ENCODE results near the gene TBC1D7.

GRCh38 chr6:13367396-13367795 lies 39.1 kb upstream of the TBC1D7 start:
- TF ChIP-seq, protein P1, sequence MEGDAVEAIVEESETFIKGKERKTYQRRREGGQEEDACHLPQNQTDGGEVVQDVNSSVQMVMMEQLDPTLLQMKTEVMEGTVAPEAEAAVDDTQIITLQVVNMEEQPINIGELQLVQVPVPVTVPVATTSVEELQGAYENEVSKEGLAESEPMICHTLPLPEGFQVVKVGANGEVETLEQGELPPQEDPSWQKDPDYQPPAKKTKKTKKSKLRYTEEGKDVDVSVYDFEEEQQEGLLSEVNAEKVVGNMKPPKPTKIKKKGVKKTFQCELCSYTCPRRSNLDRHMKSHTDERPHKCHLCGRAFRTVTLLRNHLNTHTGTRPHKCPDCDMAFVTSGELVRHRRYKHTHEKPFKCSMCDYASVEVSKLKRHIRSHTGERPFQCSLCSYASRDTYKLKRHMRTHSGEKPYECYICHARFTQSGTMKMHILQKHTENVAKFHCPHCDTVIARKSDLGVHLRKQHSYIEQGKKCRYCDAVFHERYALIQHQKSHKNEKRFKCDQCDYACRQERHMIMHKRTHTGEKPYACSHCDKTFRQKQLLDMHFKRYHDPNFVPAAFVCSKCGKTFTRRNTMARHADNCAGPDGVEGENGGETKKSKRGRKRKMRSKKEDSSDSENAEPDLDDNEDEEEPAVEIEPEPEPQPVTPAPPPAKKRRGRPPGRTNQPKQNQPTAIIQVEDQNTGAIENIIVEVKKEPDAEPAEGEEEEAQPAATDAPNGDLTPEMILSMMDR (IDR thresholded peaks at IDR 0.05), result no peak
- no peak for TF ChIP-seq EP300 (IDR thresholded peaks at IDR 0.05)
- no peak for TF ChIP-seq POLR2AphosphoS5 (IDR thresholded peaks at IDR 0.05)
- TF ChIP-seq POLR2A (IDR thresholded peaks at IDR 0.05), result no peak

Data from upper lobe of left lung (tissue), 4 donors.